ENCODE data around the gene NKIRAS1.
"Not testable (repeated sequence)": the region's sequence is repeated elsewhere in the genome, so short reads cannot be mapped to it uniquely, and the experiment has no call there.

NKIRAS1 gene

GRCh38 chr3:23938688-23939087, 21.9 kb upstream of the NKIRAS1 start:
- no peak for DNase-seq

GRCh38 chr3:23937296-23937695, 20.5 kb upstream of the NKIRAS1 start:
- DNase-seq: no peak

GRCh38 chr3:23934253-23934652, 17.5 kb upstream of the NKIRAS1 start:
- no peak for DNase-seq

GRCh38 chr3:23932571-23932970, 15.8 kb upstream of the NKIRAS1 start:
- DNase-seq: no peak

GRCh38 chr3:23931597-23931996, 14.8 kb upstream of the NKIRAS1 start:
- DNase-seq: no peak

GRCh38 chr3:23928524-23928923, 11.7 kb upstream of the NKIRAS1 start:
- DNase-seq: no peak

GRCh38 chr3:23926736-23927135, 9.9 kb upstream of the NKIRAS1 start:
- DNase-seq: no peak

- no peak for DNase-seq
These were observed 9.5 kb upstream of the NKIRAS1 start for GRCh38 chr3:23926246-23926645.

GRCh38 chr3:23923786-23924185, 7.0 kb upstream of the NKIRAS1 start:
- no peak for DNase-seq

- no peak for DNase-seq
These were observed 4.3 kb upstream of the NKIRAS1 start for GRCh38 chr3:23921052-23921511.

- no peak for DNase-seq
These were observed 3.4 kb upstream of the NKIRAS1 start for GRCh38 chr3:23920151-23920655.

GRCh38 chr3:23919628-23920027, 2.8 kb upstream of the NKIRAS1 start:
- no peak for DNase-seq

- not testable (repeated sequence) for DNase-seq
These were observed 1.5 kb upstream of the NKIRAS1 start for GRCh38 chr3:23918331-23918730.

GRCh38 chr3:23917679-23918303, 1.0 kb upstream of the NKIRAS1 start:
- not testable (repeated sequence) for DNase-seq

- no peak for DNase-seq
These were observed 471 bp downstream of the NKIRAS1 start for GRCh38 chr3:23916152-23916885.

- DNase-seq: no peak
These were observed 1.2 kb downstream of the NKIRAS1 start for GRCh38 chr3:23915537-23916108.

GRCh38 chr3:23913873-23914743, 2.7 kb downstream of the NKIRAS1 start:
- DNase-seq: no peak

- DNase-seq: no peak
These were observed 3.6 kb downstream of the NKIRAS1 start for GRCh38 chr3:23913182-23913581.

- not testable (repeated sequence) for DNase-seq
These were observed 4.5 kb downstream of the NKIRAS1 start for GRCh38 chr3:23912335-23912734.

GRCh38 chr3:23911397-23911796, 5.4 kb downstream of the NKIRAS1 start:
- DNase-seq: no peak

- DNase-seq: no peak
These were observed 7.4 kb downstream of the NKIRAS1 start for GRCh38 chr3:23909341-23909740.

- DNase-seq: no peak
These were observed 12.2 kb downstream of the NKIRAS1 start for GRCh38 chr3:23904545-23904944.

GRCh38 chr3:23900744-23901143, 16.0 kb downstream of the NKIRAS1 start:
- DNase-seq: no peak

Data from RPMI8226 (cell line).